HCT116 (cell line): ENCODE data around the gene SNAP29. TPM values are rescaled to one million over a fixed set of nuclear protein-coding genes. Genes with fewer than 3 reads are reported as not detected.

Experiments
- ATAC-seq: fragments of 200-7000 bp; cut with Tn5 transposase; 2 replicates; pipeline ENCODE4 v1.9.1; 2020; ENCODE audit warnings: mild to moderate bottlenecking, moderate library complexity
- BruUV-seq: library from RNA; stranded (reverse); fragments of 400-500 nt; replicated peaks from 2 replicates; lab custom pipeline; 2021; lab: Mats Ljungman, UMichigan
- CTCF ChIA-PET: fragments of 300-600 bp; sonication (Branson Sonifier 250); formaldehyde crosslinking; loops from one replicate; lab custom pipeline; 2021; ENCODE audit warnings: antibody characterized with exemption; lab: Charles Lee
- POLR2A ChIA-PET: fragments of 300-600, 350-600 bp; sonication (Branson Sonifier 250); formaldehyde crosslinking; loops from one replicate; lab custom pipeline; 2021; ENCODE audit warnings: antibody characterized with exemption; lab: Charles Lee
- RAD21 ChIA-PET, 2 experiments: fragments of 300-600 bp; sonication (Branson Sonifier 250); formaldehyde crosslinking; loops; one replicate each; lab custom pipeline; 2023; ENCODE audit warnings: low total read pairs in 2 of 2; ENCODE audit not compliant: uncharacterized antibody in 2 of 2, unreplicated experiment in 2 of 2, low non-redundant PET in 1 of 2; lab: Charles Lee
- DNase-seq: peaks from one replicate; pipeline ENCODE4 v3.0.0-alpha.2; 2010; ENCODE audit warnings: low read depth, low spot score
- H2AFZ ChIP-seq: fragments of 200-600 bp; shearing (Covaris generic), sonication (generic); 2 replicates; pipeline ENCODE4 v1.6.1; 2017; ENCODE audit warnings: low read depth, mixed run types, mixed read lengths, antibody characterized with exemption, low read length; ENCODE audit not compliant: poor library complexity, severe bottlenecking
- H3K27ac ChIP-seq: 2 replicates; pipeline ENCODE4 v1.5.1; 2012; ENCODE audit warnings: low read depth, low read length
- H3K27me3 ChIP-seq: fragments of 200-600 bp; sonication (generic); 2 replicates; pipeline ENCODE4 v1.6.1; 2016; ENCODE audit warnings: mixed run types, low read length, mixed read lengths; ENCODE audit not compliant: insufficient read depth
- H3K36me3 ChIP-seq, 2 experiments: fragments of 200-500 bp in 1 of 2; fragments of 200-600 bp in 1 of 2; sonication (Bioruptor generic) in 1 of 2; sonication (generic) in 1 of 2; 2 replicates each; pipeline versions ENCODE4 v1.5.1 to v1.6.1; 2014 to 2016; ENCODE audit warnings: low read length in 2 of 2, inconsistent platforms in 1 of 2, mixed read lengths in 1 of 2, mixed run types in 1 of 2; ENCODE audit not compliant: insufficient read depth in 2 of 2, control insufficient read depth in 1 of 2
- H3K4me1 ChIP-seq, 2 experiments: fragments of 200-600 bp in 1 of 2; sonication (generic) in 1 of 2; 2 replicates each; pipeline versions ENCODE4 v1.5.1 to v1.6.1; 2012 to 2017; ENCODE audit warnings: low read length in 2 of 2, inconsistent platforms in 1 of 2, mild to moderate bottlenecking in 1 of 2, mixed read lengths in 1 of 2, mixed run types in 1 of 2, moderate library complexity in 1 of 2; ENCODE audit not compliant: insufficient read depth in 2 of 2, control insufficient read depth in 1 of 2
- H3K4me2 ChIP-seq: fragments of 200-600 bp; sonication (generic); 2 replicates; pipeline ENCODE4 v1.6.1; 2017; ENCODE audit warnings: mixed run types, low read length, mixed read lengths
- H3K4me3 ChIP-seq, 2 experiments: fragments of 200-600 bp in 1 of 2; sonication (generic) in 1 of 2; replicated peaks in 1 of 2; 2 replicates each; pipeline ENCODE4 v1.5.1; 2011 to 2016; ENCODE audit warnings: low read length in 2 of 2, control low read depth in 1 of 2, low read depth in 1 of 2, mild to moderate bottlenecking in 1 of 2, mixed read lengths in 1 of 2, mixed run types in 1 of 2
- H3K79me2 ChIP-seq: fragments of 200-600 bp; sonication (generic); 2 replicates; pipeline ENCODE4 v1.6.1; 2017; ENCODE audit warnings: mild to moderate bottlenecking, mixed run types, low read length, moderate library complexity, mixed read lengths; ENCODE audit not compliant: insufficient read depth
- H3K9ac ChIP-seq: fragments of 200-600 bp; sonication (generic); 2 replicates; pipeline ENCODE4 v1.6.1; 2016; ENCODE audit warnings: low read length, mixed read lengths
- H3K9me2 ChIP-seq: fragments of 200-600 bp; sonication (generic), shearing (Covaris generic); 2 replicates; pipeline ENCODE4 v1.6.1; 2017; ENCODE audit warnings: mixed run types, mild to moderate bottlenecking, moderate library complexity; ENCODE audit not compliant: insufficient read depth
- H3K9me3 ChIP-seq, 2 experiments: fragments of 200-500 bp in 1 of 2; fragments of 200-600 bp in 1 of 2; sonication (Bioruptor generic) in 1 of 2; sonication (generic) in 1 of 2; 2 replicates each; pipeline ENCODE4 v1.6.1; 2014 to 2017; ENCODE audit warnings: low read length in 2 of 2, mixed read lengths in 2 of 2, inconsistent platforms in 1 of 2, low read depth in 1 of 2, mild to moderate bottlenecking in 1 of 2, mixed run types in 1 of 2, moderate library complexity in 1 of 2; ENCODE audit not compliant: control insufficient read depth in 1 of 2, insufficient read depth in 1 of 2
- H4K20me1 ChIP-seq: fragments of 200-600 bp; sonication (generic), shearing (Covaris generic); 2 replicates; pipeline ENCODE4 v1.6.1; 2017; ENCODE audit warnings: mixed run types, mild to moderate bottlenecking, moderate library complexity; ENCODE audit not compliant: insufficient read depth
- CBX3 ChIP-seq: IDR thresholded peaks from 2 replicates; pipeline ENCODE4 v1.6.1; 2012; ENCODE audit warnings: low read depth
- CEBPB ChIP-seq: IDR thresholded peaks from 2 replicates; pipeline ENCODE4 v1.6.1; 2012; ENCODE audit warnings: low read depth
- ELF1 ChIP-seq: IDR thresholded peaks from 2 replicates; pipeline ENCODE4 v1.6.1; 2012; ENCODE audit warnings: low read depth, borderline replicate concordance
- EZH2 ChIP-seq: fragments of 200-600 bp; sonication (generic); IDR thresholded peaks from 2 replicates; pipeline ENCODE4 v1.6.1; 2017; ENCODE audit warnings: antibody characterized with exemption, mixed run types
- EZH2phosphoT487 ChIP-seq: fragments of 200-600 bp; IDR thresholded peaks from 2 replicates; pipeline ENCODE4 v1.6.1; 2018; ENCODE audit warnings: antibody characterized with exemption, borderline replicate concordance
- RAD21 ChIP-seq: IDR thresholded peaks from 2 replicates; pipeline ENCODE4 v1.6.1; 2012; ENCODE audit warnings: low read depth, mild to moderate bottlenecking
- SP1 ChIP-seq: IDR thresholded peaks from 2 replicates; pipeline ENCODE4 v1.6.1; 2012; ENCODE audit warnings: low read depth
- TCF7L2 ChIP-seq: IDR thresholded peaks from 2 replicates; pipeline ENCODE4 v1.7.0; 2011; ENCODE audit warnings: borderline replicate concordance, inconsistent platforms; ENCODE audit not compliant: insufficient read depth, insufficient read length; ENCODE audit errors: extremely low read depth
- YY1 ChIP-seq: IDR thresholded peaks from 2 replicates; pipeline ENCODE4 v1.6.1; 2011; ENCODE audit warnings: low read length, low read depth, moderate library complexity, mild to moderate bottlenecking; ENCODE audit not compliant: insufficient replicate concordance; ENCODE audit errors: extremely low read depth
- ZNF274 ChIP-seq: fragments of 200-500 bp; sonication (Bioruptor generic); IDR thresholded peaks from 2 replicates; pipeline ENCODE4 v1.6.1; 2014; ENCODE audit warnings: mild to moderate bottlenecking, low read depth, low read length, inconsistent platforms
- intact Hi-C: fragments of 100-400 bp; cut with micrococcal nuclease; formaldehyde crosslinking; loops from 2 replicates; pipeline ENCODE4 v1.10.0; 2022
- total RNA-seq: library from RNA; stranded (reverse); gene quantifications from one replicate; pipeline ENCODE4 v1.2.1, GENCODE V29; 2021; ENCODE audit not compliant: unreplicated experiment
- TF ChIP-seq, protein P1 (sequence below): IDR thresholded peaks from 2 replicates; pipeline ENCODE4 v1.6.1; 2011; ENCODE audit warnings: mild to moderate bottlenecking, low read length, moderate library complexity; ENCODE audit not compliant: insufficient replicate concordance; ENCODE audit errors: extremely low read depth
- TF ChIP-seq, protein P2 (sequence below), 3 experiments: fragments of 200-600 bp in 1 of 3; sonication (generic) in 1 of 3; IDR thresholded peaks in 2 of 3; conservative IDR thresholded peaks in 1 of 3; 2 replicates each; pipeline ENCODE4 v1.5.1; 2012 to 2017; ENCODE audit warnings: low read depth in 2 of 3, low read length in 2 of 3, antibody characterized with exemption in 1 of 3, borderline replicate concordance in 1 of 3, control low read depth in 1 of 3, mild to moderate bottlenecking in 1 of 3, mixed read lengths in 1 of 3, mixed run types in 1 of 3, moderate library complexity in 1 of 3; ENCODE audit not compliant: insufficient read depth in 1 of 3
- TF ChIP-seq, protein P3 (sequence below): IDR thresholded peaks from 2 replicates; pipeline ENCODE4 v1.6.1; 2012; ENCODE audit warnings: low read depth
- TF ChIP-seq, protein P4 (sequence below): IDR thresholded peaks from 2 replicates; pipeline ENCODE4 v1.6.1; 2012

Gene SNAP29
- total RNA-seq, 1 experiment from 2014 or later = 27.3 TPM

DNA sequence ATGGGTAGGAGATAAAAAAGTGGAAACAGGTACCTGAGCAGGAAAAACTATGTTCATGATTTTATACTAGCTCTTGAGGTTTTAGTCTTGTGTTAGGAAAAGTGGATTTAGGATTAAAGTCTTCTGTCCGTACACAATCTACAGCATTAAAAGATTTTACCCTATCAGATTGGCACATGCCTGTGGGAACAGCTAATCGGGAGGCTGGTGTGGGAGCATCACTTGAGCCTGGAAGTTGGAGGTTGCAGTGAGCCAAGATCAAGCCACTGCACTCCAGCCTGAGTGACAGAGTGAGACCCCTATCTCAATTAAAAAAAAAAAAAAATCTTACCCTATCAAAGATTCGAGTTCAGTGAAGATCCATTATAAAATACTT, 46.2 kb downstream of the SNAP29 start:
- intact Hi-C loops = no loop called here
- H3K9ac ChIP-seq = no peak overlapping the region

More for the DNA sequence above, 46.2 kb downstream of the SNAP29 start:
- Histone ChIP-seq H3K36me3 (no peaks in the 10 kb centered on the region), H2AFZ (no peak overlapping the region), H3K9me2 (no peaks in the 10 kb centered on the region), H3K4me3 (no peak overlapping the region), H3K27ac (no peak overlapping the region), H3K27me3 (no peaks in the 10 kb centered on the region), H4K20me1 (no peaks in the 10 kb centered on the region), H3K4me2 (no peak overlapping the region; the same call in 1 of the 2 replicates), H3K79me2 (no peaks in the 10 kb centered on the region), H3K9me3 (no peaks in the 10 kb centered on the region), H3K4me1 (peaks cover 0 to 7% of the 10 kb centered on the region in 2 experiments; a peak in 1 of 4 replicates)
- ATAC-seq (no peak), DNase-seq (no peak)
- ChIA-PET RAD21 (no interaction called here), CTCF (interaction anchor here (1.3 to 1.9 kb wide), 2 partner anchors 12 to 19 kb away, joined by 4 to 7 read pairs; partner anchors contain the start of gene CRKL), POLR2A (no interaction called here)
- BruUV-seq = no TSS peak
- TF ChIP-seq CEBPB = no peak
- no peak for TF ChIP-seq ELF1
- TF ChIP-seq YY1 = no peak
- TF ChIP-seq SP1 = no peak
- TF ChIP-seq EZH2 = no peak
- TF ChIP-seq EZH2phosphoT487 = no peak
- TF ChIP-seq, protein P1, sequence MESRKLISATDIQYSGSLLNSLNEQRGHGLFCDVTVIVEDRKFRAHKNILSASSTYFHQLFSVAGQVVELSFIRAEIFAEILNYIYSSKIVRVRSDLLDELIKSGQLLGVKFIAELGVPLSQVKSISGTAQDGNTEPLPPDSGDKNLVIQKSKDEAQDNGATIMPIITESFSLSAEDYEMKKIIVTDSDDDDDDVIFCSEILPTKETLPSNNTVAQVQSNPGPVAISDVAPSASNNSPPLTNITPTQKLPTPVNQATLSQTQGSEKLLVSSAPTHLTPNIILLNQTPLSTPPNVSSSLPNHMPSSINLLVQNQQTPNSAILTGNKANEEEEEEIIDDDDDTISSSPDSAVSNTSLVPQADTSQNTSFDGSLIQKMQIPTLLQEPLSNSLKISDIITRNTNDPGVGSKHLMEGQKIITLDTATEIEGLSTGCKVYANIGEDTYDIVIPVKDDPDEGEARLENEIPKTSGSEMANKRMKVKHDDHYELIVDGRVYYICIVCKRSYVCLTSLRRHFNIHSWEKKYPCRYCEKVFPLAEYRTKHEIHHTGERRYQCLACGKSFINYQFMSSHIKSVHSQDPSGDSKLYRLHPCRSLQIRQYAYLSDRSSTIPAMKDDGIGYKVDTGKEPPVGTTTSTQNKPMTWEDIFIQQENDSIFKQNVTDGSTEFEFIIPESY = no peak
- TF ChIP-seq, protein P2, sequence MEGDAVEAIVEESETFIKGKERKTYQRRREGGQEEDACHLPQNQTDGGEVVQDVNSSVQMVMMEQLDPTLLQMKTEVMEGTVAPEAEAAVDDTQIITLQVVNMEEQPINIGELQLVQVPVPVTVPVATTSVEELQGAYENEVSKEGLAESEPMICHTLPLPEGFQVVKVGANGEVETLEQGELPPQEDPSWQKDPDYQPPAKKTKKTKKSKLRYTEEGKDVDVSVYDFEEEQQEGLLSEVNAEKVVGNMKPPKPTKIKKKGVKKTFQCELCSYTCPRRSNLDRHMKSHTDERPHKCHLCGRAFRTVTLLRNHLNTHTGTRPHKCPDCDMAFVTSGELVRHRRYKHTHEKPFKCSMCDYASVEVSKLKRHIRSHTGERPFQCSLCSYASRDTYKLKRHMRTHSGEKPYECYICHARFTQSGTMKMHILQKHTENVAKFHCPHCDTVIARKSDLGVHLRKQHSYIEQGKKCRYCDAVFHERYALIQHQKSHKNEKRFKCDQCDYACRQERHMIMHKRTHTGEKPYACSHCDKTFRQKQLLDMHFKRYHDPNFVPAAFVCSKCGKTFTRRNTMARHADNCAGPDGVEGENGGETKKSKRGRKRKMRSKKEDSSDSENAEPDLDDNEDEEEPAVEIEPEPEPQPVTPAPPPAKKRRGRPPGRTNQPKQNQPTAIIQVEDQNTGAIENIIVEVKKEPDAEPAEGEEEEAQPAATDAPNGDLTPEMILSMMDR (IDR thresholded peaks at IDR 0.05 in 2 of 3, conservative IDR thresholded peaks at IDR 0.05 in 1 of 3; ENCODE audit: borderline replicate concordance in 1 of 3, insufficient read depth in 1 of 3, low read depth in 2 of 3, low read length in 2 of 3) = no peak
- no peak for TF ChIP-seq RAD21
- TF ChIP-seq ZNF274 = no peak
- TF ChIP-seq, protein P3, sequence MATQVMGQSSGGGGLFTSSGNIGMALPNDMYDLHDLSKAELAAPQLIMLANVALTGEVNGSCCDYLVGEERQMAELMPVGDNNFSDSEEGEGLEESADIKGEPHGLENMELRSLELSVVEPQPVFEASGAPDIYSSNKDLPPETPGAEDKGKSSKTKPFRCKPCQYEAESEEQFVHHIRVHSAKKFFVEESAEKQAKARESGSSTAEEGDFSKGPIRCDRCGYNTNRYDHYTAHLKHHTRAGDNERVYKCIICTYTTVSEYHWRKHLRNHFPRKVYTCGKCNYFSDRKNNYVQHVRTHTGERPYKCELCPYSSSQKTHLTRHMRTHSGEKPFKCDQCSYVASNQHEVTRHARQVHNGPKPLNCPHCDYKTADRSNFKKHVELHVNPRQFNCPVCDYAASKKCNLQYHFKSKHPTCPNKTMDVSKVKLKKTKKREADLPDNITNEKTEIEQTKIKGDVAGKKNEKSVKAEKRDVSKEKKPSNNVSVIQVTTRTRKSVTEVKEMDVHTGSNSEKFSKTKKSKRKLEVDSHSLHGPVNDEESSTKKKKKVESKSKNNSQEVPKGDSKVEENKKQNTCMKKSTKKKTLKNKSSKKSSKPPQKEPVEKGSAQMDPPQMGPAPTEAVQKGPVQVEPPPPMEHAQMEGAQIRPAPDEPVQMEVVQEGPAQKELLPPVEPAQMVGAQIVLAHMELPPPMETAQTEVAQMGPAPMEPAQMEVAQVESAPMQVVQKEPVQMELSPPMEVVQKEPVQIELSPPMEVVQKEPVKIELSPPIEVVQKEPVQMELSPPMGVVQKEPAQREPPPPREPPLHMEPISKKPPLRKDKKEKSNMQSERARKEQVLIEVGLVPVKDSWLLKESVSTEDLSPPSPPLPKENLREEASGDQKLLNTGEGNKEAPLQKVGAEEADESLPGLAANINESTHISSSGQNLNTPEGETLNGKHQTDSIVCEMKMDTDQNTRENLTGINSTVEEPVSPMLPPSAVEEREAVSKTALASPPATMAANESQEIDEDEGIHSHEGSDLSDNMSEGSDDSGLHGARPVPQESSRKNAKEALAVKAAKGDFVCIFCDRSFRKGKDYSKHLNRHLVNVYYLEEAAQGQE = no peak
- TF ChIP-seq, protein P4, sequence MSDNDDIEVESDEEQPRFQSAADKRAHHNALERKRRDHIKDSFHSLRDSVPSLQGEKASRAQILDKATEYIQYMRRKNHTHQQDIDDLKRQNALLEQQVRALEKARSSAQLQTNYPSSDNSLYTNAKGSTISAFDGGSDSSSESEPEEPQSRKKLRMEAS = no peak
- TF ChIP-seq CBX3 = no peak
- TF ChIP-seq TCF7L2 = no peak
